Pons (tissue), 1 donor: ENCODE data around the gene SHB.
"Not testable (repeated sequence)": the region's sequence is repeated elsewhere in the genome, so short reads cannot be mapped to it uniquely, and the experiment has no call there.

ENCODE experiments used
- DNase-seq: peaks from one replicate; pipeline ENCODE4 v3.0.0-alpha.2; 2016; ENCODE audit warnings: low spot score

Gene SHB

GRCh38 chr9:37918665-37919170 is 150.3 kb downstream of the SHB start:
- DNase-seq = no peak

- DNase-seq = no peak
Observed at GRCh38 chr9:37917801-37918664, 151.0 kb downstream of the SHB start.

GRCh38 chr9:37917313-37917731 is 151.7 kb downstream of the SHB start:
- DNase-seq = no peak

GRCh38 chr9:37916471-37917312 is 152.3 kb downstream of the SHB start:
- DNase-seq = peak; percentile 47

GRCh38 chr9:37915911-37916470 is 153.0 kb downstream of the SHB start:
- DNase-seq = no peak

- DNase-seq = no peak
Observed at GRCh38 chr9:37914701-37915358, 154.2 kb downstream of the SHB start.

- no peak for DNase-seq
Observed at GRCh38 chr9:37914154-37914551, 154.9 kb downstream of the SHB start.

GRCh38 chr9:37913480-37914153 is 155.4 kb downstream of the SHB start:
- peak; percentile 98 for DNase-seq

- no peak for DNase-seq
Observed at GRCh38 chr9:37911271-37911681, 157.8 kb downstream of the SHB start.

GRCh38 chr9:37910271-37910670 is 158.8 kb downstream of the SHB start:
- no peak for DNase-seq

GRCh38 chr9:37909836-37910235 is 159.2 kb downstream of the SHB start:
- not testable (repeated sequence) for DNase-seq

- DNase-seq = no peak
Observed at GRCh38 chr9:37909326-37909725, 159.7 kb downstream of the SHB start.

GRCh38 chr9:37908698-37909186 is 160.3 kb downstream of the SHB start:
- no peak for DNase-seq

GRCh38 chr9:37908283-37908682 is 160.7 kb downstream of the SHB start:
- no peak for DNase-seq

GRCh38 chr9:37906312-37907239 is 162.5 kb downstream of the SHB start:
- no peak for DNase-seq

- DNase-seq = no peak
Observed at GRCh38 chr9:37905776-37906175, 163.3 kb downstream of the SHB start.

- no peak for DNase-seq
Observed at GRCh38 chr9:37905131-37905505, 163.9 kb downstream of the SHB start.

GRCh38 chr9:37904445-37905130 is 164.4 kb downstream of the SHB start:
- DNase-seq = no peak

- peak; percentile 87 for DNase-seq
Observed at GRCh38 chr9:37903647-37904444, 165.2 kb downstream of the SHB start, which contains the start of gene SLC25A51. TSS of gene SLC25A51 (minus strand) at chr9:37904127. CDS start at chr9:37888550, 15,577 bp downstream.
